Neural progenitor cell (in vitro differentiated cells): ENCODE data around the gene ORM1.

Experiments
- EZH2phosphoT487 ChIP-seq: fragments of 200-600 bp; sonication (generic); IDR thresholded peaks from 2 replicates; pipeline ENCODE4 v1.6.1; 2017; ENCODE audit warnings: antibody characterized with exemption
- TF ChIP-seq, protein P1 (sequence below): fragments of 200-600 bp; sonication (generic); IDR thresholded peaks from 2 replicates; pipeline ENCODE4 v1.5.1; 2017; ENCODE audit warnings: antibody characterized with exemption, mild to moderate bottlenecking

DNA sequence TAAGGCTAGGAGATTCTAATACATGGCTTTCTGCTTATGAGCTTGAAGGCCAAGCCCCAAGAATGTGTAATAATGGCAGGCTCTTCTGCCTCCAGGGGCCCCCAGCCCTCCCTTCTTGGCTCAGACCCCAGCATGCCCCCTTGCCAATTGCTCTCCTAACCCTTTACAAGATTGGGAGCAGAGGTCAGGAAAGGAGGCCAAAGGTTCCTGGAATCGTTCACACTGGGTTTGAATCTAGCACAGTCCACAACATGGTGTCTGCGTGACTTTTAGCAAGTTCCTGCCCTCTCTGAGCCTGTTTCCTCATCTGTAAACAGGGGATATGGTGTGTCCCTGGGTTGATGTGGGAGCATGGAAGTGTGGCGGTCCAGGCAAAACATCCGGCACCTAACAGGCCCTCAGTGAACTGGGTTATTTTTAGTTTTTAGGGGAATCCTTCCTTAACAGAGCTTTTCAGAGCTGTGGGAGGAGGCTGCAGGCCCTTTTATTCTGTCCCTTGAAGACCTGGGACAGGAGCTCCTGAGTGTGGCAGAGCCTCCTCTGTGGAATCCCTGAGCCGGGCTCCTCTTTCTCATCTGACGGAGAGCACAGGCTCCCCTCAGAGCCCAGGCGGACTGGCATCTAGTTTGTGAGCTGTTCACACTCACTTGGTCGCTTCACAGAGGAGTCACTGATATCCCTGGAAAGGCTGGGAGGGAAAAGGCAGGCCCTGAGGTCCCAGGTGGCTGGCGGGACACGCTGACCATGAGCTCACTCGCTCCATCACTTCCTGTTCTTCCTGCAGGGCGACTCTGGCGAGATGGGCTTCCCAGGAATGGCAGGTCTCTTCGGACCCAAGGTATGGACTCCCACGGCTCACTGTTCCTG, 23.4 kb upstream of the ORM1 start:
- TF ChIP-seq, protein P1, sequence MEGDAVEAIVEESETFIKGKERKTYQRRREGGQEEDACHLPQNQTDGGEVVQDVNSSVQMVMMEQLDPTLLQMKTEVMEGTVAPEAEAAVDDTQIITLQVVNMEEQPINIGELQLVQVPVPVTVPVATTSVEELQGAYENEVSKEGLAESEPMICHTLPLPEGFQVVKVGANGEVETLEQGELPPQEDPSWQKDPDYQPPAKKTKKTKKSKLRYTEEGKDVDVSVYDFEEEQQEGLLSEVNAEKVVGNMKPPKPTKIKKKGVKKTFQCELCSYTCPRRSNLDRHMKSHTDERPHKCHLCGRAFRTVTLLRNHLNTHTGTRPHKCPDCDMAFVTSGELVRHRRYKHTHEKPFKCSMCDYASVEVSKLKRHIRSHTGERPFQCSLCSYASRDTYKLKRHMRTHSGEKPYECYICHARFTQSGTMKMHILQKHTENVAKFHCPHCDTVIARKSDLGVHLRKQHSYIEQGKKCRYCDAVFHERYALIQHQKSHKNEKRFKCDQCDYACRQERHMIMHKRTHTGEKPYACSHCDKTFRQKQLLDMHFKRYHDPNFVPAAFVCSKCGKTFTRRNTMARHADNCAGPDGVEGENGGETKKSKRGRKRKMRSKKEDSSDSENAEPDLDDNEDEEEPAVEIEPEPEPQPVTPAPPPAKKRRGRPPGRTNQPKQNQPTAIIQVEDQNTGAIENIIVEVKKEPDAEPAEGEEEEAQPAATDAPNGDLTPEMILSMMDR: no peak
- no peak for TF ChIP-seq EZH2phosphoT487
